Posterior vena cava (tissue), 2 donors: Measurements from ENCODE around the gene ZNG1B. TPM values are rescaled to one million over a fixed set of nuclear protein-coding genes. Genes with fewer than 3 reads are reported as not detected.
"Not testable (repeated sequence)": the region's sequence is repeated elsewhere in the genome, so short reads cannot be mapped to it uniquely, and the experiment has no call there.

Source experiments
- DNase-seq: peaks from one replicate; pipeline ENCODE4 v3.0.0-alpha.2; 2020; ENCODE audit warnings: low spot score
- intact Hi-C, 2 donors: fragments of 100-400 bp; cut with DNase I; formaldehyde crosslinking; loops; one replicate each; pipeline versions ENCODE4 v1.14.1 to v1.14.2; 2022 to 2023
- total RNA-seq, 2 donors: library from RNA; stranded (reverse); fragmentation: NEBNext Ultra II Directional; extraction: Animal tissue kit (Norgen Biotek cat#: 25700); gene quantifications; one replicate each; pipeline ENCODE4 v1.2.1, GENCODE V29; 2021
- donor health status: DM: yes; HTN: yes; CAD: no.
- donor health status: DM: yes; HTN: yes; CAD: no.

The ZNG1B gene
- total RNA-seq, 2 donors from 2014 or later: 23.0 to 30.5 TPM

- peak; percentile 75 for DNase-seq
- intact Hi-C loops: not testable (repeated sequence)
Observed at GRCh38 chr2:113502216-113503093, 65.0 kb downstream of the ZNG1B start.

DNA sequence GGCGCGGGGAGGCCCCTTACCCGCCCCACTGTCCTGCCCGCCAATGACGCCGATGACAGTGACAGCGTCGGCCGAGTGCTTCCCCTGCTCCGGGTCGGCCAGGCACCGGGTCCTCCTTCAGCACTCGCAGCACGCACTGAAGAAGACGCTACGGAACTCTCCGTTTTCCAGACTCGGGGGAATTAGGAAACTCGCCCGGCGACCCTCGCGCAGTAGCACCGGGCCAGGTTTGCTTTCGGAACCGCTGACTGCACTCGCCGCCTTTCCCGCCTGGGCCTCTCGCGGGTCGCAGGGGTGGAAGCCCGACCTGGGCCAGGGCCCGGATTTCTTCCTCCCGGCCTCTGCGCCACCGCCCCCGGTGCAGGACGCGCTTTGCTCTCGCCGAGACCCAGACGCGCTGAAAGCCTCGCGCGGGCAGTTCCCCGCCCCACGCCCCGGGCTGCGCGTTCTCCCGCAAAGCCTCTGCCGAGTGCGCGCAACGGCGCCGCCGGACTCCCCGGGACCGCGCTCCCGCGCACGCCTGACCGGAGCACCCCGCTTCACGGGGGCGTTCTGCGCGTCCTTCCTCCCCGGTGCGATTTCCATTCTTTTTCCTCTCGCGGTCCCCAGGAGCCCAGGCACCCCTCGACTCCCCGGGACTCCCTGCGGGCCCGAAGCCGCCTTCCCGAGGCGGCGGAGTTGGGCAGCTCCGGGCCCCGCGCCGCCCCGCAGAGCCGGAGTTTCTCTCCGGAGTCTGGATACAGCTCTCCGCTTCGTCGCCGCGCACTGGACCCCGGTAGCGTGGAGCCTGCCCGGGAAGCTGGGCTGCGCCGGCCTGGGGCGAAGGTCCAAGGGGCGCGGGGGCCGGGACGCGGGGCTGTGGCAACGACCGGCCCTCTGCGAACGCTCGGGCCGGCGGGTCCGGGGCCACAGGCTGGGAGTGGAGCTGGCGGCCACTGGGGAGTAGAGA is 65.9 kb downstream of the ZNG1B start:
- intact Hi-C loops: not testable (repeated sequence)
- DNase-seq: peak; percentile 76

DNA sequence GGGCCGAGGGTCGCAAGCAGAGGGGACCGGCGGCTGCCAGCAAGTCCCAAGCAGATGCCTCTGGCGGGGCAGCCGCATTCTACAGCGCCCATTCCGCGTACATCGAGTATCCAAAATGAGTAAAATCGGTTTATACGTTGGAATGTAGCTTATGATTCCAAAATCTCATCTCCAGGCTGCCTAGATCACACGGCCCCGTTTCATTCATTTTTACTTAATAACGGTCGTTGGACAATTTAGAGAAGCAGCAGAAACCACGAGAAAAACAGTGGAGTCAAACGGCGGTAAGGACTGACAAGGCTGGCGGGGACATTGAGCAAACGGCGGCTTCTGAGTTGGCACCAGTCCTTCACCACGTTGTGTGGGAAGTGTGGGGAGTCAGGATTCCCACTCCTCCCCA is 66.6 kb downstream of the ZNG1B start:
- DNase-seq, intact Hi-C loops: not testable (repeated sequence)

- intact Hi-C loops: not testable (repeated sequence)
Observed at GRCh38 chr2:113507394-113508140, 70.1 kb downstream of the ZNG1B start.

DNA sequence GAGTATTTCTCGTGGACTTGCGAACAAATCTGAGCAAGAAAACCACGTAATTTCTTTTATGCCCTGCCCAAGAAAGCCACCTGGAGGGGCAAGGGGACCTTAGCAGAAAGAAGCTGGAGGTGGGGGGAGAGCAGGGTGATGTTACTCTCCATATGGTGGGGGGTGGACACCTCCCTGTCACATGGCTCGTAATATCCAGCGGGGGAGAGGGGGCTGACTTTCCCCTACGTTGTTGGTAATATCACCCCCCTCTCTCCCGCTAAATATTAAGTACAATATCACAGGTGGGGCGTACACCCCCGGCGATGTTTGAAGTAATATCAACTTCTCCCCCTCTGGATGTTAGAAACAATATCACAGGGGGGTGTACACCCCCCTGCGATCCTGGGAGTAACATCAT is 70.7 kb downstream of the ZNG1B start:
- intact Hi-C loops: not testable (repeated sequence)

More at GRCh38 chr2:113507394-113508140, 70.1 kb downstream of the ZNG1B start:
- DNase-seq: not testable (repeated sequence)

DNA sequence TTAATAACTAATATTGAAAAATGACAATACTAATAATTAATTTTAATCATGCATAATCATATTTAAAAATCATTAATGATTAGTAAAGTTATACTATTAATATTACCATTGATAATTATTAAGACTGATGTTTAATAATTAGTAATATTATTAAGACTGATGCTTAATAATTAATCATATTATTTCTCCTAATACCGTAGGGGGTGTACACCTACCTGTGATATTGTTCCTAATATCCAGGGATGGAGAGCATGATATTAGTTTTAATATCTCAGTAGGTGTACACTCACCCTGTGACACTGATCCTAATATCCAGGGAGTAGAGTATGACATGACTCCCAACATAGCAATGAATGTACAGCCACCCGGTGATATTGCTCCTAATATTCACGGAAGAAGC is 73.4 kb downstream of the ZNG1B start:
- intact Hi-C loops, DNase-seq: not testable (repeated sequence)

More for the DNA sequence above, 70.7 kb downstream of the ZNG1B start:
- DNase-seq: not testable (repeated sequence)

GRCh38 chr2:113511859-113512258 is 74.4 kb downstream of the ZNG1B start:
- intact Hi-C loops, DNase-seq: not testable (repeated sequence)

- DNase-seq, intact Hi-C loops: not testable (repeated sequence)
Observed at GRCh38 chr2:113515457-113515856, 78.0 kb downstream of the ZNG1B start.

DNA sequence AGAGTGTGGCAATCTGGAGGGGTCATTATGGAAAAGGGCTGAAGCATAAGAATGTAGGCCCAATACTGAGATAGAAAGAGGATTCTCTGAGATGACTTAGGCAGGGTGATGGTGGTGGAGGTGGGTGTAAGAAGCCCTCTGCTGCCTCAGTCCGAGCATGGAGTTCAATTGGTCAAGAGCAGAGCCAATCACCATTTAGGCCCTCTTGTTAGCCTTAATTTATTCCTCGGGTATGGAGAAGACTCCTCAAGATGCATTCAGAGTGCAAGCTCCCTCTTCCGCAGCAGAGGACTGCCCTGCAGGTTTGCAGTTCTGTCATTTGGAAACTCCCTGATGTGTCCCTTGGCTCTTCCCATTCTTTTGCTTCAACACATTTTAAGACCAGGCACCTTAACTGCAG is 78.5 kb downstream of the ZNG1B start:
- intact Hi-C loops, DNase-seq: not testable (repeated sequence)

GRCh38 chr2:113517025-113517424 is 79.5 kb downstream of the ZNG1B start:
- intact Hi-C loops, DNase-seq: not testable (repeated sequence)

DNA sequence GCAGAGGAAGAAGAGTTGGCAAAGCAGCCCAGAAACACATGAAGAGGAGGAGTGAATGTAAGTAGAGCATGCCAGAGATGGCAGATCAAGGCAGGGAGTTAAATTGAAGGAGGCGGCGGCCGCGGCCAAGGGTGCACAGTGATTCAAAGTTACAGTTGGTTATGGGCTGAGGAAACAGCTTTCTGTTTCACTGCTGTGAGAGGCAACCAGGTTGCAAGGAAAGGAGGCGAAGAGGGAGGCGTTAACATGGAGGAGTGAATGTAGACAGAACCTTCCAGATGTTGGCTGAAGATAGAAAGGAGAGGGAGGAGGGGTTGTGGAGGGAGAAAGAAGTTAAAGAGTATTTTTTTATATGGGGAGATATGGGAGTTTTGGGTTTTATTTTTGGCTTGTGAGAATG is 83.3 kb downstream of the ZNG1B start:
- intact Hi-C loops, DNase-seq: not testable (repeated sequence)

GRCh38 chr2:113521492-113521891 is 84.0 kb downstream of the ZNG1B start:
- intact Hi-C loops, DNase-seq: not testable (repeated sequence)

- DNase-seq, intact Hi-C loops: not testable (repeated sequence)
Observed at GRCh38 chr2:113524986-113525385, 87.5 kb downstream of the ZNG1B start.

GRCh38 chr2:113527350-113528045 is 90.0 kb downstream of the ZNG1B start:
- DNase-seq, intact Hi-C loops: not testable (repeated sequence)

DNA sequence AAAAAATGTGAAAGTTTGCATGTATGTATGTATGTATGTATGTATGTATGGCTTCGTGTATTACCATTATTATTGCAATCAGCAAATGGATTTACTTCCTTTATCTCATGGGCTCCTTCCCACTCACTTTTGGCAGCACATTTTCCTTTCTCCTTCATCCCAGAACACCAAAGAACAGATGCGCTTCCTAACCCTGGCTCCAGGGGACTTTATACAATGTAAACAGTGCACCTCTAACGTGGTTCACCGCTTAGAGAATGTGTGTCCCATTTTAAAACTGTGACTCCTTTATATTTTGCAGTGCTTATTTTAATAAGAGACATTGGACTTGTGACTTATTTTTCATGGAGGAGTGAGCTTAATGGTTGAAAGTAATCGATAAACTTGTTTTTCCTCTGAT is 90.6 kb downstream of the ZNG1B start:
- DNase-seq, intact Hi-C loops: not testable (repeated sequence)

GRCh38 chr2:113528904-113529303 is 91.4 kb downstream of the ZNG1B start:
- DNase-seq, intact Hi-C loops: not testable (repeated sequence)

- intact Hi-C loops, DNase-seq: not testable (repeated sequence)
Observed at GRCh38 chr2:113532991-113533390, 95.5 kb downstream of the ZNG1B start.

- intact Hi-C loops, DNase-seq: not testable (repeated sequence)
Observed at GRCh38 chr2:113536573-113536972, 99.1 kb downstream of the ZNG1B start.
